Measurements from ENCODE around the gene KCNH1.
A peak's percentile ranks its signal among the peaks of the same experiment; 100 is the strongest.

The KCNH1 gene, protein sequence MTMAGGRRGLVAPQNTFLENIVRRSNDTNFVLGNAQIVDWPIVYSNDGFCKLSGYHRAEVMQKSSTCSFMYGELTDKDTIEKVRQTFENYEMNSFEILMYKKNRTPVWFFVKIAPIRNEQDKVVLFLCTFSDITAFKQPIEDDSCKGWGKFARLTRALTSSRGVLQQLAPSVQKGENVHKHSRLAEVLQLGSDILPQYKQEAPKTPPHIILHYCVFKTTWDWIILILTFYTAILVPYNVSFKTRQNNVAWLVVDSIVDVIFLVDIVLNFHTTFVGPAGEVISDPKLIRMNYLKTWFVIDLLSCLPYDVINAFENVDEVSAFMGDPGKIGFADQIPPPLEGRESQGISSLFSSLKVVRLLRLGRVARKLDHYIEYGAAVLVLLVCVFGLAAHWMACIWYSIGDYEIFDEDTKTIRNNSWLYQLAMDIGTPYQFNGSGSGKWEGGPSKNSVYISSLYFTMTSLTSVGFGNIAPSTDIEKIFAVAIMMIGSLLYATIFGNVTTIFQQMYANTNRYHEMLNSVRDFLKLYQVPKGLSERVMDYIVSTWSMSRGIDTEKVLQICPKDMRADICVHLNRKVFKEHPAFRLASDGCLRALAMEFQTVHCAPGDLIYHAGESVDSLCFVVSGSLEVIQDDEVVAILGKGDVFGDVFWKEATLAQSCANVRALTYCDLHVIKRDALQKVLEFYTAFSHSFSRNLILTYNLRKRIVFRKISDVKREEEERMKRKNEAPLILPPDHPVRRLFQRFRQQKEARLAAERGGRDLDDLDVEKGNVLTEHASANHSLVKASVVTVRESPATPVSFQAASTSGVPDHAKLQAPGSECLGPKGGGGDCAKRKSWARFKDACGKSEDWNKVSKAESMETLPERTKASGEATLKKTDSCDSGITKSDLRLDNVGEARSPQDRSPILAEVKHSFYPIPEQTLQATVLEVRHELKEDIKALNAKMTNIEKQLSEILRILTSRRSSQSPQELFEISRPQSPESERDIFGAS

DNA sequence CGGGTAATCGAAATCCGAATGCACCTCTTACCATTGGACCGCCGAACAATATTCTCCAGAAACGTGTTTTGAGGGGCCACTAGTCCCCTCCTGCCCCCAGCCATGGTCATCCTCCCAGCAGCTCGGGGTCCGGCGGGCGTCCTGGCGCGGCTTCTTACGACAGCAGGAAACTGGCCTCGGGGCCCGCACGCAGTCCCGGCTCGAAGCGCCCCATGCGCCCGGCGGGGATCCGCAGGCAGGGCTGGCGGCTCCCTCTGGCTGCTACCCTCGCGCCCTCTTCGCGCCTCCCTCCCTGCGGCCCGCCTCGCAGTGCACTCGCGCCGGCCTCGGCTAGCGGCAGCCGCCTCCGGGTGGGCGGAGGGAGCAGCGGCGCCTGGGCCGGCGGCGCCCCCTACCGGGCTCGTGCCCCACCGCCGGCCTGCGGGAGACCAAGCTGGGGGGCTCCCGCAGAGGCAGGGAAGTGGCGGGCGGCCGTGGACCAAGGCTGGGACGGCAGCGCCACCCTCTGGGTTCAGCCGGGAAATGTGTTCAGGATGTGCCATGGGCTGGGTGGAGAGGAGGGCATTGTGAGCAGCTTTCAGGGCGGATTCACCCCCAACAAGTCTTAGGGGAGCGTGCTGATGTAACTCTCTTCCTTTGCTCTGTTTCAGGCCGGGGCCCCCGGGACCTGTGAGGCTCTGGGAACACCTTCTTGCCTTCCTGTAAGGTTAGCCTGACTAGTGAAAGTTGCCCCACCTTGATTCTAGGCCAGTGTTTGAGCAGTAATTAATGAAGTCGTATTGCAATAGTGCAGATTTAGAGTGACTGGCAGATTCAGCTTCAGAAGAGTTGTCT, at the start of gene KCNH1:
Gene KCNH1, minus strand, starts transcription at position 313 of the 834 bp plus-strand sequence. Its CDS starts 203 bp downstream, at position 110.
- peak; percentile 20 for DNase-seq (ENCODE audit: low read depth, low spot score)

DNA sequence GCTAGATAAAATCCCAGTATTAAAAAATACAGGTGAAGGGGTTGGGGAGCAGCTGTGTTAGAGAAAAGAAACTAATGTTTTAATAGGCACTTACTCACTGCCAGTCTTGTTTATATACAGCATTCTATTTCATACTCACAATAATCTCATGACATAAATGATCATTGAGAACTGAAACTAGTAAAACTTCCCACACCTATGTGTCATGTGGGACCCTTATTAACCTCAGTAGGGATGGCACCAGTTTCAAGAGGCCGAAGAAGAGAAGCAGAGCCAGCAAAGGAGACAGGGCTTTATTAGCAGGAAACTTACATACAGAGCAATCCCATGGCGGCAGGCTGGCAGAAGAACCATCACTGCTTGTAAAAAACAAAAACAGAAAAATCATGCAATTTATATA, 48.8 kb upstream of the KCNH1 start:
- DNase-seq (ENCODE audit: low read depth, low spot score), result no peak

DNA sequence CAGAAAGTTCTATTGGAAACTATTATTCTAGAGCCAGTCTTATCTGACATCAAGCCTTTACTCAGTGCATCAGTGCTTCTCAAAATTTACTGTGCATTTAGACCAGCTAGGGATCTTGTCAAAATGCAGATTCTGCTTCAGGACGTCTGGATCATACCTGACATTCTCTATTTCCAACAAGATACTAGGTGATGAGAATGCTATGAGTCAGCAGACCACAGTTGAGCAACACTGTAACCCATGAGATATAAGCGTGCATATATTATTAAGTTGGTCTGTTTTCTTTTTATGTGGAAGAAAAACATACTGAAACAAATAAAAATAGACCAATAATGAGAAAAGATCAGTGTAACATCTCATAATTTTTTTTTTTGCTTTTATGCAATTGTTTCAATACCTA, 40.4 kb upstream of the KCNH1 start:
- no peak for DNase-seq (ENCODE audit: low read depth, low spot score)

DNA sequence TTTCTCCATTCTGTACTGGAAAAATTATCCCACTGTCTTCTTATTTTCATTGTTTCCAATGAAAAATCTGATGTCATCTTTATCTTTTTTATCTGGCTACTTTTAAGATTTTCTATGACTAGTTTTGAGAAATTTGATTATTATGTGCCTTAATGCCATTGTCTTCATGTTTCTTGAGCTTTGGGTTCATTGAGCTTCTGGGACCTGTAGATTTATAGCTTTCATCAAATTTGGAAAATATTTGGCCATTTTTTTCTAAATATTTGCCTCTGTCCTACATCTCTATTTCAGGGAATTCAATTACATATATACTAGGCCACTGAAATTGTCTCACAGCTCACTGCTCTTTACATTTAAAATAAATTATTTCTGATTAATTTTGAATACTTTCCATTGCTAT, 38.7 kb upstream of the KCNH1 start:
- no peak for DNase-seq (ENCODE audit: low read depth, low spot score)

DNA sequence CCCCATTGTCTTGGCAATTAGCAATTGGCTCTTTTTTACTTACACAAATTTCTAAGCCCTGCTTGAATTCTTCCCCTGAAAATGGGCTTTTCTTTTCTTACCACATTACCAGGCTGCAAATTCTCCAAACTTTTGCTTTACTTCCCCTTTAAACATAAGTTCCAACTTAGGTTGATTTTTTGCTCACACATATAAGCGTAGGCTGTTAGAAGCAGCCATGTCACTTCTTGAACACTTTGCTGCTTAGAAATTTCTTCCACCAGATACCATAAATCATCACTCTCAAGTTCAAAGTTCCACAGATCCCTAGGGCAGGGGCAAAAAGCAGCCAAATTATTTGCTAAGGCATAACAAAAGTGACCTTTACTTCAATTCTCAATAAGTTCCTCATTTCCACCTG, 35.4 kb upstream of the KCNH1 start:
- no peak for DNase-seq (ENCODE audit: low read depth, low spot score)

DNA sequence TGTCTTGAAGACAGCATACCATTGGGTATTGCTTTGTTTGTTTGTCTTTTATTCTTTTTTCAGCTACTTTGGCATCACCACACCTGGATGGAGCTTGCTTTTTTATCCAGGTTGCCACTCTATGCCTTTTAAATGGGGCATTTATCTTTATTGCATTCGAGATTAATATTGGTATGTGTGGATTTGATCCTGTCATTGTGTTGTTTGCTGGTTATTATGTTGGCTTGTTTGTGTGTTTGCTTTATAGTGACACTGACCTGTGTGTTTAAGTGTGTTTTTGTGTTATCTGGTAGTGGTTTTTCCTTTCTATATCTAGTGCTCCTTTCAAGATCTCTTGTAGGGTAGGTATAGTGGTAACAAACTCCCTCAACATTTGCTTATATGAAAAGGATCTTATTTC, 24.9 kb upstream of the KCNH1 start:
- no peak for DNase-seq (ENCODE audit: low read depth, low spot score)

DNA sequence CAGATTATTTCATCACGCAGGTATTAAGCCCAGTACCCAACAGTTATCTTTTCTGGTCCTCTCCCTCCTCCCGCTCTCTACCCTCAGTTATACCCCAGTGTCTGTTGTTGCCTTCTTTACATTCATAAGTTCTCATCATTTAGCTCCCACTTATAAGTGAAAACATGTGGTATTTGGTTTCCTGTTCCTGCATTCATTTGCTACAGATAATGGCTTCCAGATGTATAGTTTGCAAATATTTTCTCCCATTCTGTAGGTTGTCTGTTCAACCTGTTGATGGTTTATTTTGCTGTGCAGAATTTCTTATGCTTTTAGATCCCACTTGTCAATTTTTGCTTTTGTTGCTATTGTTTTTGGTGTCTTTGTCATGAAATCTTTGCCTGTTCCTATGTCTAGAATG, 21.1 kb upstream of the KCNH1 start:
- no peak for DNase-seq (ENCODE audit: low read depth, low spot score)

DNA sequence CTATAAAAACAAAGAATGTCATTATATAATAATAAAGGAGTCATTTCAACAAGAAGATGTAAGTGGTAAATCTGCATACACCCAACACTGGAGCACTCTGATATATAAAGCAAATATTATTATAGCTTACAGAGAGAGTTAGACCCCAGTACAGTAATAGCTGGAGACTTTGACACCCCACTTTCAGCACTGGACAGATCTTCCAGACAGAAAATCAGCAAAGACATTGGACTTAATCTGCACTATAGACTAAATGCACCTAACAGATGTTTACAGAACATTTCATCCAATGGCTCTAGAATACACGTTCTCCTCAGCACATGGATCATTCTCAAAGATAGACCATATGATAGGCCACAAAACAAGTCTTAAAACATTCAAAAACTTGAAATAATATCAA, 20.0 kb upstream of the KCNH1 start:
- no peak for DNase-seq (ENCODE audit: low read depth, low spot score)

DNA sequence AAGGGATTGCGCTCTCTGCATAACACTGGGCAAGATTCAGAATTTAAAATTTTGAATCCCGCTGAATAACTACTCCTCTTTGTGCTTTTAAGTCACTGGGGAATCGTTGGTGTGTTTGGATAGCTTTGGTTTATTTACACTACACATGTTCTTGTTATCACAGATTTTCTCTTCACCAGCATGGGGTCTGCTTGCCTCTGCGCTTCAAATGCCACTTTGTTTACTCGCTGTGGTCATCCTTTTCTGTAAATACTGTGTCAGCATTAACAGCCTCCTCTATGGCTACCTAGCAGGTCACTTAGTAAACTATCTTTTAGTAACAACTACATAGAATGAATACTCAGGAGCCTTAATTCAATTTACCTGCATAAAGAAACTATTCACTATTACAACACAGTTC, 14.4 kb upstream of the KCNH1 start:
- no peak for DNase-seq (ENCODE audit: low read depth, low spot score)

DNA sequence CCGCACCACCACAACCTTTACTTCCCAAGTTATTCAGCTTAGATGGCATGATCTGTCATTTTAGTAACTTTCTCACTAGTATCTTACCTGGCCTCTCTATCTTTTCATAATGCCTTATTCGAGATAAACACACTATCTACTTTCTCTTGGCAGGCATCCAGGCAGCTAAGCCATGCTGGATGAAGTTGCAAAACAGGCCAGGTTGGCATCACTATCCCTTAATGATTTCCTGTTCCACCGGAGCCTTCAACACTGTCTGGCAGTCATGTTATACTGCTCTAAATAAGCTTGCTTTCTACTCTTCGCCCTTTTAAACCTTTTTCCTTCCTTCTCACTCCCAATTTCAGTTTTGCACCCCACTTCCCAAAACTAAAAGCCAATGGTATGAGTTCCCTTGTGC, 12.0 kb upstream of the KCNH1 start:
- no peak for DNase-seq (ENCODE audit: low read depth, low spot score)

DNA sequence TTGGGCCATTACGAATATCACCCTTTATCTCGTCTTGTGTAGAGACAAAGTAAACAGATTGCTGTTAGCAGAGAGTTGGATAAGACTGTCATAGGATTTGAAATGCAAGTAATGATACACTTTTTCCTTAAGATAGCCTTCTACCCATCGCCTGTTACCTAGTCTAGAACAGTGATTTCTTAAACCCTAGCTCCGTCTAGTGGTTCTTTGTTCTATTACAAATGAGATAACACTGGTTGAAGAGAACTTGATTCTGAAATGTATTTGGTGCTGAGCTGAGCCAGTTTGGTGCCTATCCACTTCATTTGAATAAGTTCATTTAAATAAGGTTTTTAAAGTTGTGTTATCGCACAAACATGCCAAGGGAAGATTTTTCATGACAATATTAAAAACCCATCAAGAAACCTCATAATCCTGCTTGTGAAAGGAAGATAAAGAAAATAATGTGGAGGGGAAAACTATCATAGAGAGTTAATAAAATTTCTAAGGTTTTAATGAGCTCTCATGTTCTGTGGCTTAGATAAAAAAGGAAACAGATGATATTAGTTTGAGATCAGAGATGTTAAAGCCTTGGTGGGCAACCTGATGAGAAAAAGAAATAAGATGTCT, 1.5 kb upstream of the KCNH1 start:
- DNase-seq (ENCODE audit: low read depth, low spot score), result peak; percentile 17

DNA sequence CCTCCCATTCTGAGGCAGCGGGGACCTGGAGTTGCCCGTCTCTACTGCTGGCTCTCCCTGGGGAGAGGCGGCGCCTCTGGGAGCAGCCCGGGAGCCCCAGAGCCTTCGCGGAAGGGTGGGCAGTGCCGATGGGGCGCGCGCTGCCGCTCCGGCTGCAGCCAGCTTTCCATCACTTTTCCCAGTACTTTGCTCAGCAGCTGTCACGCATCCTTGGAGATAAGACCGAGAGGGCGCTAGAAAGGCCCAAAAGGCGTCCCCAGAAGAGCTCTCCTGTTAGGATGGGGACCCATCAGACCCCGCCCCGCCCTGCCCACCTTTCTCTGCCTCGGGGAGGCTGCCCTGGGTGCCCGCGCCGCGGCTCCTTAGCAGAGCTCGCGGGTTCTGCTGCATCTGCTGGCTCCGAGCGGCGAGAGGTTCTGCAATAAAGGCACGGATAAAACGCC, 534 bp downstream of the KCNH1 start:
- no peak for DNase-seq (ENCODE audit: low read depth, low spot score)

DNA sequence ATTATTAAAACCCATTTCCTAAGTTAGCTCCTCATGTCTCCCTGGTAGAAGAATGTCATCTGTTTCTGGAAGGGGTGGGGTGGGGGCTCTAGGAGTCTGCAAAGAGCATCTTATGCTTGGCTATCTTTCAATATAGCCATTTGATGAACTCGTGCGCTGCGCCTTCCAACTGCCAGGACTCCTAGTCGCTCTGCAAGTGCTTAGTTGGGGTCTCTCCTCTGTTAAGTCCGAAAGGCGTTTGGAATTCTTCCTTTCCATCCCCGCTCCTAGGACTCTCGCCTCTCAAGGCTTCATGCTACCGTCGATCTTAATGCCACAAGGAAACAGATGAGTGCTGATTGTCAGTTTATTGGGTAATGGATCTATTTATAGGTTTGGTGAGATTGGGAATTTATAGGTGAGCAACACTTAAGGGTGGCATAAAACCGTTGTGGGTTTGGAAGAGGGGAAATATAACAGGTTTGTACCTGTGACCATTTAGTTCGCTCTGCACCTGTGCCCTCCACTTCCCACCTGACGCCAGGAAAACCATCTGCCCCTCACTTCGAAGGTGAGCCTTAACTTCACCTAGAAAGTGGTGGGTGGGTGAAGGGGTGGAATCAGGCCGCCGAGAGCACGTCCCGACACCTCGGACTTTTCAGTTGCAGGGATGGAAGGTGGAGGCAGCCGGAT, 1.1 kb downstream of the KCNH1 start:
- DNase-seq (ENCODE audit: low read depth, low spot score), result no peak

DNA sequence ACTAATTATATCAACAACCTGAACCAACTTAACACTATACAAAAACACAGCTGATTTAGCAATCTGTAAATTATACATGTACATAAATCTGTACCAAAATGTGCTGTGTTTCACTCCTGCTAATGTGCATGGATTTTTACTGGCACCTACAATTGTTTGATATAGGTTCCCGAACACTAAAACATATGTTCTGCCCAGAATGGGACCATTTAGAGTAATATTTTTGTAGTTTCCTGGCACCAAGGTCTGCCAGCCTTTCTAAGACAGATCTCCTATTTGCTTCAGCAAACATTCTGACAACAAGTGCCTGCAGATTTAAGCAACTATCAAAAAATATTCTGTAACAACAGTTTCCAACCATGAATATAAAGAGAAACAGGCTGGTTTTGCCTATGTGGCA, 4.2 kb downstream of the KCNH1 start:
- DNase-seq (ENCODE audit: low read depth, low spot score), result no peak

DNA sequence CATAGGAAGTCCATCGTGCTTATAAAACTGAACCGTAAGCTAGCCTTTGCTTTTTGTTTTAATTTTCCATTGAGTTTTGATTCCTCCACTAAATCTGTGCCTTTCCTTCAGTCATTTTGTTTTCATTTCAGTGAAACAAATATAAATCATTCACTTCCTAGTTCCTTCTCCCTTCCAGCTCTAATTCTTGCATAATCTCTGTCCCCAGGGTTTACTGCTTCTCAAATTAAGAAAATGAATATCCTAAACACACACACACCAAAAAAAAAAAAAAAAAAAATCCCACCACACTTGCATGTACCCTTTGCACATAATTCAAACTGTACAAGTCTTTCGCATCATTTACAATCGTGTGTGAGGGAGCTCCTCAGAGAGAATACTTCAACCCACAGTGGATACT, 6.8 kb downstream of the KCNH1 start:
- DNase-seq (ENCODE audit: low read depth, low spot score), result no peak

DNA sequence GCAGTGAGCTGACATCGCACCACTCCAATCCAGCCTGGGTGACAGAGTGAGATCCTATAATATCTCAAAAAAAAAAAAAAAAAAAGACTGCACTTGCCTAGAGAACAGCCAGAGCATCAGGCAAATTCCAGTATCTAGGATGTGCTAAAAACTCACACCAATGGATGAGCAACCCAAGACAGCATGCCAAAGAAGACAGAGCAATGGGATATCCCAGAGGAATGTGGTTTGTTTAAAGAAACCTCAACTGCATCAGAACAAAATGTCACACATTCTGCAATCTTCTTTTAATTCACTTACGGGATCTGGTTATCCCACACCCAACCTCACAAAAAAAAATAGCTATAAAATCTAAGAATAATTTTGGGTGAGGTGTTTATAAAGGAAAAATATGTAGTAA, 7.3 kb downstream of the KCNH1 start:
- no peak for DNase-seq (ENCODE audit: low read depth, low spot score)

DNA sequence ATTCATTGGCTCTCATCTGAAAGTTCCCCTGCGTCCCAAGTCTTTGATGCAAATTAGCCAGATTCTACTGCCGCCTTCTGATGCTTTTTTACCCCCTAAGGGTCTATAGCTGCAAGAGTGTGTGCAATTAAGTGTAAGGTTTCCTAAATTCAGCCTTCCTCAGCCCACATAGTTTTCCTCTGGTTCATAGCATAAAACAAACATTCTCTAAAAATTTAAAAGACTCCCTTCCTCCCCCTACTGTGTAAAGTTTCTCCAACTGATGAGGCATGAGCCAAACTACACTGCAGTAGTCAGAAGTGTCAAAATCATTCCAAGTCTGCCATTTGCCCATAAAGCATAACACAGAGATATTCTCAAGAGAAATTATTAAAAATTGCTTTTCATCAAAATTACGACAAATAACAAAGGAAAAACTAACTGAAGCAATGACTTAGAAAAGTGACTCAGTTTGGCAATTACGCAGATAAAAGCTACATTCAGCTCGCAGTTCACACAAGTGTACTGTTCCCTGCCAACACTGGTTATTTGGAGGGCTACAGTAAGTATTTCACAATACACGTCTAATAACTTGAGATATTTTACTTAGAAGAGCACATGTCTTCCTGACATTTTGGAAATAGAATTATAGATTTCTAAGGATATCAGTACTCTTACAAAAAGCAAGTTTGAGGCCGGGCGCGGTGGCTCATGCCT, 15.4 kb downstream of the KCNH1 start:
- DNase-seq (ENCODE audit: low read depth, low spot score), result no peak

DNA sequence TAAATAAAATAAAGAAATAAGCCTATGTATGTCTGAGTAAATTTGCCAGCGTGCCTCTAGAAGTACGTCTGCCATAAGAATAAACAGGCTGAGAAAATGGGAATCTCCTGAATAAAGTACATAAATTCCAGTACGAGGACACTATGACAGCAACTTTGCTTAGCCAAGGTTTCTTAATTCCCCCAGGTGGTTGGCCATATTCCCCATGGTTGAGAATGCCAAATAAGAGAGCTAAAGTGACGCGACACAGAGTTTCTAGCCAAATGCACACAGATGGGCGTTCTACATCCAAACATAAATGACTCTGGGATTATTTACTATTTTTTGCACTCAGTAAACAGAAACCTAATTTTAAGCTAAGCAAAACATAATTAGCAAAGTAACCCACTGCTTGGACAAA, 19.5 kb downstream of the KCNH1 start:
- DNase-seq (ENCODE audit: low read depth, low spot score), result no peak

DNA sequence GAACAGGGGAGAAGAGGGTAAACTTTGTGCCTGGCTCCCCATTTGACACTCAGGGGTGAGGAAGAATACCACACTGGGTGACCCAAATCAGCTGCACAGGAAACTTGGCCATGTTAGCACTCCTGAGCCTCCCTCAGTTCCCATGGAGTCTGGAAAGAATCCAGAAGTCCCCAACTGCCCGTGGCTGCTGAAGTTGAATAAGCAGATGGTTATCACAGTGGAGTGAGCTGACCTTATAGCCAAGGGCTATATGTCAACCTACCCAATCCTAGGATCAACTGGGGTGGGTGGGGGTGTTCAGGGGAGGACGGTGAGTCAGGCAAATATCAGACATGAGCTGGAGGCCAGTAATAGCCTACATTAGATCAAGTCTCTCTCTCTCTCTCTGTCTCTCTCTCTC, 20.4 kb downstream of the KCNH1 start:
- DNase-seq (ENCODE audit: low read depth, low spot score), result no peak

DNA sequence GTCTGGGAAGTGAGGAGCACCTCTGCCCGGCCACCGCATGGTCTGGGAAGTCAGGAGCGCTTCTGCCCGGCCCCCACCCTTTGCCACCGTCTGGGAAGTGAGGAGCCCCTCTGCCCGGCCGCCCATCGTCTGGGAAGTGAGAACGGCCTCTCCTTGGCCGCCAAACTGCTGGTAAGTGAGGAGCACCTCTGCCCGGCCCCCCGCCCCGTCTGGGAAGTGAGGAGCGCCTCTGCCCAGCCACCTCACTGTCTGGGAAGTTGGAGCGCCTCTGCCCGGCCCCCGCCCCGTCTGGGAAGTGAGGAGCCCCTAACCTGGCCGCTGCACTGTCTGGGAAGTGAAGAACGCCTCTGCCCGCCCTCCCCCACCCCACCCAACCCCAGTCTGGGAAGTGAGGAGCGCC, 22.6 kb downstream of the KCNH1 start:
- DNase-seq (ENCODE audit: low read depth, low spot score), result no peak
